GM15510 (cell line): Measurements from ENCODE around the gene PURA.
A peak's percentile ranks its signal among the peaks of the same experiment; 100 is the strongest.

Experiments
- POLR2A ChIP-seq: IDR thresholded peaks from 3 replicates; pipeline ENCODE4 v1.6.1; 2011; ENCODE audit warnings: borderline replicate concordance; ENCODE audit not compliant: insufficient read length; ENCODE audit errors: extremely low read depth

The PURA gene

GRCh38 chr5:140157032-140157781, 43.3 kb downstream of the PURA start:
- TF ChIP-seq POLR2A: no peak

DNA sequence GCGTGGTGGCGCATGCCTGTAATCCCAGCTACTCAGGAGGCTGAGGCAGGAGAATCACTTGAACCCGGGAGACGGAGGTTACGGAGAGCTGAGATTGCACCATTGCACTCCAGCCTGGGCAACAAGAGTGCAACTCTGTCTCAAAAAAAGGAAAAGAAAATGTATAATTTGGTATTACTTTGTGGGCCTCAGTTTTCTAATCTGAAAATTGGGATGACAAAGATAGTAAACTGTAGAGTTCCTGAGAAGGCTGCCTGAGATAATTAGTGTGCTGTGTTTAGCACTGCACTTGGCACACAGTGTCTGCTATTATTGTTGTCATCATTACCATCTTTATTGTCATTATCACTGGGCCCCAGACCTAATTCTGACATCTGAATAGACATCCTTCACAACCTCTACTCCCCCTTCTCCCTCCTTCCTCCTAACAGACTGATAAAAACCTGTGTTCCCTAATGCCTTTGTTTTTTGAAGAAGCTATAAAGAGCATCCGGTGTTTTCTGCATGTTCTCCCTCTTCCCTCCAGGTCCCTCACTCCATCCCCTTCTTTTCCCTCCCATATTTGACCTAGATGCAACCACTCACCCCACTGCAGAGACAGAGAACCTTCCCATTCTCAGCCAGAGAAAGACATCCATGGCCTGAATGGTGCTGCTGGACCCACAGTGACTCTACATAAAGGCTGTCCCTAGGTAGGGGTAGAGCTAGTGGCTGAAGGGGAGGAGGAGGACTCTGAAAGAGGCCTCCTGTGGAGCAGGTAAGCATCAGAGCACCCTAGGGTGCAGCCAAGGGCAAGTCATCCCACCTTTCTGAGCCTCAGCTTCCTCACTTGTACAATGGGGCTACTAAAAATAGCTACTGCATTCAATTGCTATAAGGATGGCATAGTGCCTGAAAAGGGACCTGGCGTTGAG, 45.4 kb downstream of the PURA start:
- no peak for TF ChIP-seq POLR2A

- TF ChIP-seq POLR2A: no peak
Observed at GRCh38 chr5:140162275-140162674, 48.4 kb downstream of the PURA start.

GRCh38 chr5:140162781-140163180, 48.9 kb downstream of the PURA start:
- TF ChIP-seq POLR2A: no peak

DNA sequence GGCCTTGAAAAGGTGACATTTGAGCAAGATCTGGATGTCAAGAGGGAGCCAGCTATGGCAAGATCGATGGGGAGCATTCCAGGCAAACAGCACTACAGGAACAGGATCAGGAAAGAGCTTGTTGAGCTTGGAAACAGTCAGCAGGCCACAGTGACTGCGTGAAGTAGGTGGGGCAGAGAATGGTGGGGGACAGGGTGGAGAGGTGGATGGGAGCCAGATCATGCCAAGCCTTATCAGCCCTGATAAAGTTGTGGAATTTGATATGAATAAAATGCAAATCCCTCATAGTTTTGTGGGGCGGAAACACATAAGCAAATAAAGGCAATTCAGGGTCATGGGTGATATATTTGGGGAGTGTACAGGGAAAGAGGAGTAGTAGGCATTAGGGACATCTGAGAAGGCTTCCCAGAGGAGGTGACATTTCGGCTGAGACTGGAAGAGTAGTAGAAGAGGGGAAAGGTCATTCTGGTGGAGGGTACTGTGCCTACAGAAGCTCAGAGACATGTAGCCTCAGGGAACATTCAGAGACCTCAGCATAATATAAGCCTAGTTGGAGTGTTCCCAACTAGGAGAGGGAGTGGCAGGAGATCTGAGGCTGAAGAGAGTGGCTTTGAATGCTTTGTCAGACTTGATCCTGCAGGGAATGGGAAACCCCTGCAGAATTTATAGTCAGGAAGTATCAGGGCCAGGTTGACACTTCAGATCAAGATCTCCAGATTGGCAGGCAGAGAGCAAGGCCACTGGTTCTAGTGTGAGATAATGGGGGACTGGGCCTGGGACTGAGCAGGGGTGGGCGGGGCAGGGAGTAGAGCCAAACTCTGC, 51.4 kb downstream of the PURA start:
- TF ChIP-seq POLR2A: no peak

DNA sequence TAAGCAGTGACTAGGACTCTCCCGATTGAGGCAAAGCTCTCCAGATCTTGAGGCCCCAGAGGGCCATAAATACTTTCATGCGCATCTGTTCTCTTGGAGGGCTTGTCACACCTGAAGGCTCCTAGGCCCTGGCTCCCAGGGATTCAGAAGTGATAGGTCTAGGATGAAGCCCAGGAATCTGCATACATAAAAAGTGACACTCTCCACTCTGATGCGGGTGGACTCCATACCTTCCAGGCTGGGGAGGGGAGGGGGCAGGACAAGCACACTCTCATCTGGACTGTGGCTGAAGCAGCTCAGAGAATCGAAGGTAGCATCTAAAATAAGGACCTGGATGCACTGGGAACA, 52.0 kb downstream of the PURA start:
- TF ChIP-seq POLR2A: no peak

GRCh38 chr5:140166911-140167310, 53.0 kb downstream of the PURA start:
- no peak for TF ChIP-seq POLR2A

DNA sequence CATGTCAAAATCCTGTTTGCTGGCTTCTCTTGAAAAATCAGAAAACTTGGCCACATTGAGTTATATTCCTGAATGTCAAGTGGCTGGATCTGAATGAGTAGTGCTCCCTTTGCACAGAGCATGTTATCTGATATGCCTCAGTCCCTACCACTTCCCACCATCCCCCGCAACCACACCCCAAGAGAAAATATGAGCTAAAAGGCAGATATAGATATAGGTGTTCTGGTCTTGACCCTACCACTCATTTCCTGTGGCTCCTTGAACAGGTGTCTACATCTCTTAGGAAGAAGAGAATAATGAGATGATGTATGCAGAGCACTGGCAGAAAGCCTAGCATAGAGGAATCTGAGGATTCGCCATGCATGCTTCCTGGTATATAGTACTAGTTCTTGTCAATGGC, 54.5 kb downstream of the PURA start:
- TF ChIP-seq POLR2A: no peak

- no peak for TF ChIP-seq POLR2A
Observed at GRCh38 chr5:140169410-140169809, 55.5 kb downstream of the PURA start.

DNA sequence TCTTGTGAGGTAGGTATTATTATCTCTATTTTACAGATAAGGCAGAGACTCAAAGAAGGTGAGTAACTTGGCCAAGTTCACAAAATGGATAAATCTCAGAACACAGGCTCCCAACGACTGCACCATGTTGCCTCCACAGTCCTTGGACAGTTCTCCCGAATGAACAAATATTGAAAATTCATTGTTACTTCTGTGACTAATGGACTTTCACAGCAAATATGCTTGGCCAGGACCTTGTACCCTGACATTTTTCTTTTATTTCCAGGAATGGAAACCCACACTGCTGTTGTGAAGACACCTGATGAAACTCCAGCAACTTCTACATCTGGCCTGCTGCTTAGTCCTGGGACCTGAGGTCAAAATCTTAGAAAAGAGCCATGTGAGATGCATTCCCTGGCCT, 58.6 kb downstream of the PURA start:
- no peak for TF ChIP-seq POLR2A

- TF ChIP-seq POLR2A: no peak
Observed at GRCh38 chr5:140174014-140174413, 60.1 kb downstream of the PURA start.

DNA sequence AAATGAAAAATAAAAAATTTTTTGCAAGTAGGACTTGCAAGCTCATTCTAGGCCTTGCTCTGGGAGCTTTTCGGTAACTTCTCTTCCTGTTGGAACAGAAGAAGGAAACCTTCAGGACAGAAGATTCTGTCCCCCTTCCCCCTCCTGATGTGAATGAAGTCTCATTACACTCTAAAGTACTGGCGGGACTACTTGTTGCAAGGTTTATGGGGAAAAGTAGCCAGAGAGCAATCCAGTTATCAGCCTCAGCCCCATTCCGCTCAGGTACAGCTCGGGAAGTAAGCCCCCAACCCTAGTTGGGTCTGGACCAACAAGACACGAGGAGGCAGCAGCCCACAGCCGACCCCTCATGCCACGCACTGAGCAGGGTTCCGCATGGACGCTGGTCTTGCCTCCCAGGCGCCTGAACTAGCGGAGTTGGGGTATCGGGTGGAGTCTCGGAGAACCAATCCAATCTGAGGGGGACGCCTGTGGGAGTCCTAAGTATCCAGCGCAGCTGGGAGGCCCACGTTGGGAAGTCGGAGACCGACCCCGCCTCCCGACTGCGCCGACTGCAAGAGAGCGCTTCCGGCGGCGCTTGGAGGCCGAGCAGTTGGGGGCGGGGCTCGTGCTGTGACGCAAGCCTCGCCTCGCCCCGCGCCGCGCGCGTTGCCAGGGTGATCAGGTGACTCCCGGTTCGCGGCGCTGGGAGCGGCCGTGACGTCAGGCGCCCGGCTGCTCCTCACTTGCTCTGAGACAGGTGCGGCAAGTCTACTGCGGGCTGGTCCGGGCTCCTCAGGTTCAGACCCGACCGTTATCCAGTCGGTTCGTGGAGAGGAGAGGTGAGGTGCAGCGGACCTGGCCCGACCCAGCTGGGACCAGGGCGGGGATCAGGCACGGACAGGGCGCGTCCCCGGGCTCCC, 60.8 kb downstream of the PURA start, which contains the start of gene CYSTM1:
TSS of gene CYSTM1 (plus strand) at position 724 of the 902 bp plus-strand sequence. CDS start 19,278 bp downstream, outside the sequence.
- TF ChIP-seq POLR2A: peak; percentile 94
